Retinal pigment epithelial cell (primary cell): ENCODE data around the gene TMEM141.

Source experiments
- DNase-seq: peaks from one replicate; pipeline ENCODE4 v3.0.0-alpha.2; 2010; ENCODE audit warnings: low read depth
- H3K4me3 ChIP-seq: 2 replicates; pipeline ENCODE4 v1.5.1; 2011; ENCODE audit warnings: mild to moderate bottlenecking, low read length, control low read depth, moderate library complexity
- CTCF ChIP-seq: conservative IDR thresholded peaks from 2 replicates; pipeline ENCODE4 v1.5.1; 2011; ENCODE audit warnings: low read depth, low read length, control low read depth, inconsistent platforms

The TMEM141 gene

GRCh38 chr9:136790640-136791515 is at the start of gene TMEM141:
Gene TMEM141 (plus strand): TSS chr9:136791344. CDS start chr9:136791371, 27 bp downstream.
- no peak for TF ChIP-seq CTCF
- peak; percentile 95 for DNase-seq
- peak within 1 kb of the TSS; percentile 71 for H3K4me3 ChIP-seq

- no peak overlapping the region for H3K4me3 ChIP-seq
- TF ChIP-seq CTCF = no peak
- DNase-seq = no peak
Measured at GRCh38 chr9:136741883-136742571, 49.1 kb upstream of the TMEM141 start.

- DNase-seq = no peak
- TF ChIP-seq CTCF = peak; percentile 74
- no peak within 1 kb of the TSS for H3K4me3 ChIP-seq
Measured at GRCh38 chr9:136742591-136743391, 48.4 kb upstream of the TMEM141 start, which contains the start of gene LCN10. Gene LCN10 (minus strand): TSS chr9:136742940. CDS start chr9:136742903, 37 bp downstream.

GRCh38 chr9:136743639-136744211 is 47.4 kb upstream of the TMEM141 start:
- H3K4me3 ChIP-seq = no peak overlapping the region
- TF ChIP-seq CTCF = no peak
- no peak for DNase-seq

- no peak for TF ChIP-seq CTCF
- H3K4me3 ChIP-seq = no peak overlapping the region
- DNase-seq = no peak
Measured at GRCh38 chr9:136744773-136745172, 46.4 kb upstream of the TMEM141 start.

- DNase-seq = no peak
- no peak overlapping the region for H3K4me3 ChIP-seq
- TF ChIP-seq CTCF = no peak
Measured at GRCh38 chr9:136745389-136746154, 45.6 kb upstream of the TMEM141 start.
